Right lobe of liver (tissue), 4 donors: ENCODE measurements around the gene NAALADL2.

ENCODE experiments used
- CTCF ChIP-seq, 4 donors: fragments of 200-600 bp in 3 of 4; fragments of 450-650 bp in 1 of 4; IDR thresholded peaks; one replicate each; pipeline versions ENCODE4 v1.5.1 to v1.8.0; 2016 to 2022; ENCODE audit warnings: antibody characterized with exemption in 4 of 4, mild to moderate bottlenecking in 2 of 4
- POLR2A ChIP-seq: fragments of 450-650 bp; IDR thresholded peaks from one replicate; pipeline ENCODE4 v1.6.1; 2017; ENCODE audit warnings: antibody characterized with exemption, mild to moderate bottlenecking
- donor health status: DM: no; HTN: no; CAD: no.
- donor health status: DM: no; HTN: no; CAD: no.
- donor health status: DM: no; HTN: yes; CAD: no.

GRCh38 chr3:175200391-175201095, 341.4 kb downstream of the NAALADL2 start:
- TF ChIP-seq CTCF (IDR thresholded peaks at IDR 0.05) (no peak), POLR2A (no peak)
